Measurements from ENCODE around the gene ZCCHC14. TPM values are rescaled to one million over a fixed set of nuclear protein-coding genes. Genes with fewer than 3 reads are reported as not detected.
A peak's percentile ranks its signal among the peaks of the same experiment; 100 is the strongest.
"Not testable (repeated sequence)": the region's sequence is repeated elsewhere in the genome, so short reads cannot be mapped to it uniquely, and the experiment has no call there.

The ZCCHC14 gene
- total RNA-seq, 1 donor from 2014 or later = 5.8 TPM

GRCh38 chr16:87497767-87498290 is 5.0 kb upstream of the ZCCHC14 start:
- DNase-seq (ENCODE audit: low read depth in 2 of 2) = not testable (repeated sequence)

GRCh38 chr16:87497023-87497766 is 4.4 kb upstream of the ZCCHC14 start:
- DNase-seq (ENCODE audit: low read depth in 2 of 2) = not testable (repeated sequence)

- no peak for DNase-seq (ENCODE audit: low read depth in 2 of 2)
Observed at GRCh38 chr16:87496447-87496801, 3.6 kb upstream of the ZCCHC14 start.

GRCh38 chr16:87495578-87496446 is 3.0 kb upstream of the ZCCHC14 start:
- DNase-seq (ENCODE audit: low read depth in 2 of 2) = no peak

GRCh38 chr16:87493608-87494280 is 920 bp upstream of the ZCCHC14 start:
- peak in 1 of 2 donors; percentile 33 for DNase-seq (ENCODE audit: low read depth in 2 of 2)

- no peak for DNase-seq (ENCODE audit: low read depth in 2 of 2)
Observed at GRCh38 chr16:87492291-87492630, 563 bp downstream of the ZCCHC14 start.

- DNase-seq (ENCODE audit: low read depth in 2 of 2) = peak in 1 of 2 donors; percentile 47
Observed at GRCh38 chr16:87491522-87492290, 1.1 kb downstream of the ZCCHC14 start.

- DNase-seq (ENCODE audit: low read depth in 2 of 2) = peak in 1 of 2 donors; percentile 21
Observed at GRCh38 chr16:87490799-87491521, 1.9 kb downstream of the ZCCHC14 start.

- no peak for DNase-seq (ENCODE audit: low read depth in 2 of 2)
Observed at GRCh38 chr16:87490096-87490798, 2.6 kb downstream of the ZCCHC14 start.

- no peak for DNase-seq (ENCODE audit: low read depth in 2 of 2)
Observed at GRCh38 chr16:87489434-87490045, 3.3 kb downstream of the ZCCHC14 start.

GRCh38 chr16:87488960-87489359 is 3.9 kb downstream of the ZCCHC14 start:
- not testable (repeated sequence) for DNase-seq (ENCODE audit: low read depth in 2 of 2)

- no peak for DNase-seq (ENCODE audit: low read depth in 2 of 2)
Observed at GRCh38 chr16:87487361-87487924, 5.4 kb downstream of the ZCCHC14 start.

- DNase-seq (ENCODE audit: low read depth in 2 of 2) = no peak
Observed at GRCh38 chr16:87486713-87487247, 6.0 kb downstream of the ZCCHC14 start.

- DNase-seq (ENCODE audit: low read depth in 2 of 2) = no peak
Observed at GRCh38 chr16:87486282-87486681, 6.5 kb downstream of the ZCCHC14 start.

- DNase-seq (ENCODE audit: low read depth in 2 of 2) = peak in 1 of 2 donors; percentile 28
Observed at GRCh38 chr16:87485792-87486191, 7.0 kb downstream of the ZCCHC14 start.

- DNase-seq (ENCODE audit: low read depth in 2 of 2) = peak in 1 of 2 donors; percentile 25
Observed at GRCh38 chr16:87484487-87485331, 8.1 kb downstream of the ZCCHC14 start.

GRCh38 chr16:87483481-87483880 is 9.3 kb downstream of the ZCCHC14 start:
- DNase-seq (ENCODE audit: low read depth in 2 of 2) = no peak

GRCh38 chr16:87482670-87483069 is 10.2 kb downstream of the ZCCHC14 start:
- DNase-seq (ENCODE audit: low read depth in 2 of 2) = not testable (repeated sequence)

Measured in dermis microvascular lymphatic vessel endothelial cell (primary cell).